NCI-H526 (cell line): Measurements from ENCODE around the gene PTOV1.

Experiments used
- DNase-seq, 2 experiments: peaks; one replicate each; lab custom pipeline; 2025; lab: John Stamatoyannopoulos, UW

The PTOV1 gene

GRCh38 chr19:49850487-49851342 lies at the start of gene PTOV1:
Gene PTOV1 (plus strand): TSS chr19:49851159.
- peak; percentile 86 to 95 for DNase-seq

- no peak for DNase-seq
Measured at GRCh38 chr19:49801401-49801888, 49.5 kb upstream of the PTOV1 start.

GRCh38 chr19:49801966-49802661 lies 48.8 kb upstream of the PTOV1 start:
- peak in 1 of 2 experiments; percentile 74 for DNase-seq

DNA sequence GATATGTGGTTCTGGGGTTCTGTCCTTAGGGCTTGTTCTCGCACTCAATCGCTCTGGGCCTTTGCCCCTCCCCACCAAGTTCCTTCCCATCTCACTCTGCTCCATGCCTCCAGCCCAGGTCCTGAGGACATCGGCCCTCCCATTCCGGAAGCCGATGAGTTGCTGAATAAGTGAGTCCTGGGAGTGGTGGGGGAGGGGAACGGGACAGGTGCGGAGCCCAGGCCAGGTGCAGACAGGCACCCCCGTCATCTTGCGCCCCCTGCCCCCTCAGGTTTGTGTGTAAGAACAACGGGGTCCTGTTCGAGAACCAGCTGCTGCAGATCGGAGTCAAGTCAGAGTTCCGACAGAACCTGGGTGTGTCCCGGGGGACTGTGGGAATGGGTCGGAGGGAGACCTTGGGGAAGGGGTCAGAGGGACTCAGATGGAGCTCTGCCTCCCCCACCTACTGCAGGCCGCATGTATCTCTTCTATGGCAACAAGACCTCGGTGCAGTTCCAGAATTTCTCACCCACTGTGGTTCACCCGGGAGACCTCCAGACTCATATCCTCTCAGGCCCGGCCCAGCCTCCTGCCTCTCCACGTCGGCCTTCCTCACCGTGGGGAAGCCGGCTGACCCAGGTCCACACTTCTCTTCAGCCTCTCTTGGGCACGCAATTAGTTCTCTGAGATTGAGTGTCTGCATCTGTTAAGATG lies 48.0 kb upstream of the PTOV1 start:
- DNase-seq = no peak

- DNase-seq = no peak
Measured at GRCh38 chr19:49803529-49803856, 47.5 kb upstream of the PTOV1 start.

GRCh38 chr19:49805822-49806619 lies 44.9 kb upstream of the PTOV1 start:
- DNase-seq = no peak

DNA sequence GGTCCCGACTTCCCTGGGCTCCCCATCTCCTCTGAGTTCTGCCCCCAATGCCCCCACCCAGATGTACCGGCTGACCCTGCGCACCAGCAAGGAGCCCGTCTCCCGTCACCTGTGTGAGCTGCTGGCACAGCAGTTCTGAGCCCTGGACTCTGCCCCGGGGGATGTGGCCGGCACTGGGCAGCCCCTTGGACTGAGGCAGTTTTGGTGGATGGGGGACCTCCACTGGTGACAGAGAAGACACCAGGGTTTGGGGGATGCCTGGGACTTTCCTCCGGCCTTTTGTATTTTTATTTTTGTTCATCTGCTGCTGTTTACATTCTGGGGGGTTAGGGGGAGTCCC lies 44.4 kb upstream of the PTOV1 start:
- DNase-seq = no peak

- no peak for DNase-seq
Measured at GRCh38 chr19:49807058-49807903, 43.7 kb upstream of the PTOV1 start.

DNA sequence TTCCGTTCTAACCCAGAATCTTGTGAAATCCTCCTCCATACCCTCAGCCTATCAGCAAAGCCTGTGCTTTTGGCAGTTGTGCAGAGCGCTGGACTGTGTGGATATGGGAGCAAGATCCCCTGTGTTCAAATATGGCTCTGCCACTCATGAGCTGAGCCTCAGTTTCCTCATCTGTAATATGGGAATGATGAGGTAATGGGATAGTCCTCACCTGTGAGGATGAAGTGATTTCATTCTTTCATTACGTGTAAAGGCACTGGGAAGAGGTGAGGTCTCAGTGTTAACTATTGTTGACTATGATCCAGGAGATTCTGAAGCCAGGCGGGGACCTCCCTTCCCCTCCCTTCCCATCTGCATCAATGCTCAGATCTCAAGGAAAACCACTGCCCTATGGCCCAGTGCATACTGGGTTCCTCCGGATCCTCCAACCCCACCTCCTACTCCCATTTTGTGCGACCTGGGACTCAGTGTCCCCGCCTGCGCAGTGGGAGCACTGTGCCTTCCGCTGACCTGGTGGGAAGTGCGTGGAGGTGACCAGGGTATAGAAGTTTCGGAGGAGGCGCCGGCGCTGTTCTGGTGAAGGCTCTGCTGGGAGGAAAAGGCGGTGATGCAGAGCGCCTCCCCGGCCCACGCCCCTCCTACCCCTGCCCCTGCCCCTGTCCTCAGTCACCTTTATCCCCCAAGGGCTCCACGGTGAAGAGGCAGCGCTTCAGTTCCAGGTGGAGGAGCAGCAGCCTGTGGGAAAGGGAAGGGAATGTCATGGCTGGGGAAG lies 42.9 kb upstream of the PTOV1 start:
- no peak for DNase-seq

- DNase-seq = peak; percentile 79 to 94
Measured at GRCh38 chr19:49808711-49809159, 42.2 kb upstream of the PTOV1 start.

DNA sequence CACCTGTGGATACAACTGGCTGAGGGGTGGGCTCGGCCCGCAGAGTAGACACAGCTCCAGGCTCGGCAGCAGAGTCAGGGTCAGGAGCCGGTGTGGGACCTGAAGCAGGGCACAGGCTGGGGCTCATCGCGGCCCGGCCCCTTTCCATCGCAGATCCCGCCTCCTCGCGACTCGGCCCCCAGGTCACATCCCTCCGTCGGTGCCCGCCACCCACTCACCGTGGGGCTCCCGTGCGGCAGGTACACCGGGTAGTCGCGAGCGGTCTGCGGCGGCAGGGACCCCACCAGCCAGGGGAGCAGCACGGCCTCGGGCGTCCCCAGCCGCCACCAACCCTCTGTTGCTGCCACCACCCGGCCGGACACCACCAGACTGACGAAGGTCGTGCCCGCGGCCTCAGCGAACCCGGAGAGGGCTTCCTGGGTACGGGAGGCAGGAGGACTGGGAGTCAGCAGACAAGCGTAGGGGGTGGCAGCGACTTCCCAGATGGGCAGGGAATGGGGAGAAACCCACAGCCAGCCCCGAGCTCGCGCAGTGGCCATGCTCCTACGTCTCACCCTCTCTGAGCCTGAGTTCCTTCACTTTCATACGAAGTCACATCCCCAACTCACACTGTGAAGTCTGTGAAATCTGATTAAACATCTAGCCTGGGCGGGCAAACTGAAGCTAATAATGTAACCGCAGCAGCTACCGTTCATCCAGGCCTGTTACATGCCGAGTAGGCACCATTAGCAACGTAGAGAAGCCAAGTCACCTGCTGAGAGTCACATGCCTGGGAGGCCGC lies 41.6 kb upstream of the PTOV1 start:
- peak in 1 of 2 experiments; percentile 56 for DNase-seq

DNA sequence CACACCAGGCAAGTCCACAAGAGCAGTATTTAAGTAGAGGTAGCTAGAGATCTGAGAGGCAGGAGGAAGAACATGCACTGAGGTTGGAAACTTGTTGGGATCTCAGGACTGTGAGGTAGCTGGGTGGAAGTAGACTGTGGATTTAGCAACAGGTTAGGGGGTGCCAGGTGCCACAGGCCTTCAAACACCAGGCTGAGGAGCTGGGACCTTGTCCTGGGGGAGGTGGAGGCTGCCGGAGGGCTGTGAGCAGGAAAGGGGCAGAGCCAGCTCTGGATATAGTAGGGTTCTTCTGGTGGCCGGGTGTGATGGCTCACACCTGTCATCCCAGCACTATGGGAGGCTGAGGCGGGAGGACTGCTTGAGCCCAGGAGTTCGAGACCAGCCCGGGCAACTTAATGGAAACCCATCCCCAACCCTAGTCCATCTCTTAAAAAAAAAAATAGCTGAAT lies 41.0 kb upstream of the PTOV1 start:
- DNase-seq = no peak

DNA sequence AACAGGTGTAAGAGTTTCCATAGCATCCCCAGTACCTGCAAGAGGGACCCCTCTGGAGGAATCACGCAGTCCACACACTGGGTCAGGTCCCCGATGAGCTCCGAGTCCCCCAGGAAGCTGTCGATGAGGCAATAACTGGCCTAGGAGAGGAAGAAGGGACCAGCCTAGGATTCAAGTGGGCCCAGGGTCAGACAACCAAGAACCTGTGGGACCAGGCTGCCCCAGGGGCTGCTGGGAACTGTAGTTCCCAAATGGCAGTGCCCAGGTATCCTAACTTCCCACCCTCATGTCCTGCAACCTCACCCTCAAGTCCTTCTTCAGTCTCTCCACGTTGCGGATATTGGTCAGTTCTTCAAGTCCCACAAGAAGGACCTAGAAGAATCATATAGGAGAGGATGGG lies 39.6 kb upstream of the PTOV1 start:
- DNase-seq = no peak

DNA sequence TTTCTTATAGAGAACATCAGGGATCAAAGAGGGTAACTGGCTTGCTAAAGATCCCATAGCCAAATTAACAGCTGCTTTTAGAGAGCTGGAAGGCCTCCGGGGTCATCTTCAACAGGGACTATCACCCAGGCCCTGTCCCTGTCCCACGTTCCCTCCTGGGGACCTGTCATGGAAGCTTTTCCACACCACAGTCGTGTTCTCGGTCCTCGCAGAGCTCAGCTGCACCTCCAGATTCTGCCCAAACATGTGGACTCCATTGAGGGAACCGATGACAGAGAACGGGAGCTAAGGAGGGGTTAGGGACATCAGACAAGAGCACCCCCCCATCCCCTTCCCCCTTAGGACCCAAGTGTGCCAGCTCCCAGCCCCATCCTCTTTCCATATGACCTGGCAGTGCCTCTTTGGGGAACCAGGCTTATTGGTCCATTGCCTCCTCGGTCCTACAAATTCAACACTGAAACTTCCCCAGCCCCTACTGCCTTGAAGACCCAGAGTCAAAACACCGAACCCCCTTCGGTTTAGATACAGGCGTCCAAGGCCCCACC lies 38.4 kb upstream of the PTOV1 start:
- no peak for DNase-seq

GRCh38 chr19:49812997-49813861 lies 37.7 kb upstream of the PTOV1 start, which contains the start of gene FUZ:
Gene FUZ (minus strand): TSS chr19:49813292. CDS start chr19:49813106, 186 bp downstream.
- peak; percentile 98 for DNase-seq

GRCh38 chr19:49814010-49814409 lies 36.9 kb upstream of the PTOV1 start:
- DNase-seq = no peak

DNA sequence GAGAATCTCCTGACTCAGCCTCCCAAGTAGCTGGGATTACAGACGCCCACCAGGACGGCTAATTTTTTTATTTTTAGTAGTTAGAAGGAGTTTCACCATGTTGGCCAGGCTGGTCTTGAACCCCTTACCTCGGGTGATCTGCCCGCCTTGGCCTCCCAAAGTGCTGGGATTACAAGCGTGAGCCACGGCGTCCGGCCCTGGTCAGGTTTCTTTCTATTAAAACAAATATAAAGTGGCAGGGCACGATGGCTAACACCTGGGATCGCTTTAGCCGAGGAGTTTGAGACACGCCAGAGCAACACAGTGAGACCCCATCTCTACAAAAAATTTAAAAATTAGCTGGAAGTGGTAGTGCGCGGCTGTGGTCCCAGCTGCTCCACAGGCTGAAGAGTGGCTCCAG lies 34.4 kb upstream of the PTOV1 start:
- no peak for DNase-seq
